ENCODE measurements around the gene ZNF805.
"Not testable (repeated sequence)": the region's sequence is repeated elsewhere in the genome, so short reads cannot be mapped to it uniquely, and the experiment has no call there.

ZNF805 gene

DNA sequence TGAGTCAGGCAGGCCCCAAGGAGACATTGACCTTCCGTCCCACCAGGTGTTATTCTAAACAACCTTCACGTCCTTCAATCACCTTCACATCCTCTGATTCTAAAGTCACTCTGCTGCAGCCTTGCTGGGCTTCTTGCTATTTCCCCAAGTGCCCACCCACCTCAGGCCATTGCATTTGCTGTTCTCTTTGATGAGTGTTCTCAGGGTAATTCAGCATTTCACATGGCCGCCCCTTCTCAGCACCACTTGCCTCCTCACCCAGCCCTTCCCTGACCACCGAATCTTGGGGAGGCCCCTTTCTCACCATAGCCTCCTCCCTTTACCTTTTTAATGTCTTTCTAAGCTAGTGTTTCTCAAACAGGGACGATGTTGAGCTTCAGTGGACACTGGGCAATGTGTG is 4.6 kb downstream of the ZNF805 start:
- no peak overlapping the region for H3K4me3 Mint-ChIP-seq
- ATAC-seq, result no peak
- peak overlapping the region; percentile 45 for H3K27ac Mint-ChIP-seq
- peaks cover 25% of the 10 kb centered on the region for H3K4me1 Mint-ChIP-seq
- H3K9me3 Mint-ChIP-seq, result no peaks in the 10 kb centered on the region
- H3K36me3 Mint-ChIP-seq, result peaks cover 72% of the 10 kb centered on the region
- DNase-seq (ENCODE audit: low spot score in 2 of 2), result no peak

- H3K4me3 Mint-ChIP-seq, result no peak overlapping the region
- peaks cover 74% of the 10 kb centered on the region for H3K36me3 Mint-ChIP-seq
- DNase-seq (ENCODE audit: low spot score in 2 of 2) (no peak), ATAC-seq (no peak)
- H3K27ac Mint-ChIP-seq, result no peak overlapping the region
- peaks cover 3% of the 10 kb centered on the region for H3K9me3 Mint-ChIP-seq
- H3K4me1 Mint-ChIP-seq, result peaks cover 20% of the 10 kb centered on the region
Measured at GRCh38 chr19:57245959-57246358, 5.5 kb downstream of the ZNF805 start.

- H3K4me1 Mint-ChIP-seq, result peaks cover 9% of the 10 kb centered on the region
- H3K9me3 Mint-ChIP-seq, result peaks cover 3% of the 10 kb centered on the region
- ATAC-seq, result no peak
- no peak overlapping the region for H3K4me3 Mint-ChIP-seq
- DNase-seq (ENCODE audit: low spot score in 2 of 2), result no peak
- H3K27ac Mint-ChIP-seq, result no peak overlapping the region
- H3K36me3 Mint-ChIP-seq, result peaks cover 100% of the 10 kb centered on the region
Measured at GRCh38 chr19:57248646-57249045, 8.2 kb downstream of the ZNF805 start.

GRCh38 chr19:57249329-57249728 is 8.9 kb downstream of the ZNF805 start:
- peaks cover 100% of the 10 kb centered on the region for H3K36me3 Mint-ChIP-seq
- H3K4me1 Mint-ChIP-seq, result peaks cover 15% of the 10 kb centered on the region
- no peak for ATAC-seq
- H3K27ac Mint-ChIP-seq, result no peak overlapping the region
- H3K4me3 Mint-ChIP-seq, result no peak overlapping the region
- H3K9me3 Mint-ChIP-seq, result peaks cover 3% of the 10 kb centered on the region
- DNase-seq (ENCODE audit: low spot score in 2 of 2), result no peak

- not testable (repeated sequence) for H3K4me1 Mint-ChIP-seq; H3K4me3 Mint-ChIP-seq; DNase-seq (ENCODE audit: low spot score in 2 of 2); H3K9me3 Mint-ChIP-seq; H3K27ac Mint-ChIP-seq
- peak; percentile 98 for ATAC-seq
- H3K36me3 Mint-ChIP-seq, result peaks cover 96% of the 10 kb centered on the region
Measured at GRCh38 chr19:57253767-57254166, 13.3 kb downstream of the ZNF805 start.

DNA sequence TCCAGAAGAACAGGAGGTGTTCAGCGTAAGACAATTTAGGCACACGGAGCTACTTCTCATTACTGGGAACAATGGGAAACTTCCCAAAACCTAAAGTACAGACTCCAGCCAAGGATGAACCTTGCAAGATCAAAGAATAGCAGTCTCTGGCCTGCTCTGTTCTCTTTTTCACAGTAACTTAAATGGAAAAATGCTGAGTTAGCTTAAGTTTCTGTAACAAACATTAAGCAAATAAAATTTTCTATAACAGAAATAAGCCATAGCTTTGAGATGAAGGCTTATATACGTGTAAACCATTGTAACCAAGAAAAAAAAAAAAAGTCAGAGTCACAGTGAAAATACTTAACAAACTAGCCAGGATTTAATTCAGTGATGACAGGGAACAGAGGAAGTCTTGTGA is 21.6 kb downstream of the ZNF805 start:
- H3K36me3 Mint-ChIP-seq, result peaks cover 26% of the 10 kb centered on the region
- no peak overlapping the region for H3K27ac Mint-ChIP-seq
- no peak overlapping the region for H3K4me3 Mint-ChIP-seq
- DNase-seq (ENCODE audit: low spot score in 2 of 2), result no peak
- H3K9me3 Mint-ChIP-seq, result peaks cover 14% of the 10 kb centered on the region
- ATAC-seq, result no peak
- H3K4me1 Mint-ChIP-seq, result no peaks in the 10 kb centered on the region

GRCh38 chr19:57263244-57263741 is 22.9 kb downstream of the ZNF805 start:
- ATAC-seq (no peak), DNase-seq (ENCODE audit: low spot score in 2 of 2) (no peak)
- Mint-ChIP-seq H3K9me3 (peaks cover 14% of the 10 kb centered on the region), H3K27ac (no peak overlapping the region), H3K36me3 (peaks cover 17% of the 10 kb centered on the region), H3K4me3 (no peak overlapping the region), H3K4me1 (no peaks in the 10 kb centered on the region)

DNA sequence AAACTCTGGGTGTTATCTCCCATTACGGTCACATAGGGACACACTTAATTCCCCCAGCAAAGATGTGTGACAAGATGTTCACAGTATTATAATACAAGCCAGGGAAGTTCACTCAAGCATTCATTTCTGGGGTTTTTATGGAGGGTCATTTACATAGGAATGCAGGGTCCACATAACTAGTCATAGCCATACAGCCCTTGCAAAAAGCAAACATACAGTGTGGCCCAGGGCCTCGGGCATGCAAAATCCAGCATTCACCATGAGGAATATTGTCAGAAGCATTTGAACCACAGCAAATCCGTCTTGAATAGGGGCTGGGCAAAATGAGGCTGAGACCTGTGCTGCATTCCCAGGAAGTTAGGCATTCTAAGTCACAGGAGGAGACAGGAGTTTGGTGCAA is 26.9 kb downstream of the ZNF805 start:
- no peak for ATAC-seq
- H3K36me3 Mint-ChIP-seq, result peaks cover 6% of the 10 kb centered on the region
- peaks cover 14% of the 10 kb centered on the region for H3K4me1 Mint-ChIP-seq
- H3K4me3 Mint-ChIP-seq, result no peak overlapping the region
- no peak for DNase-seq (ENCODE audit: low spot score in 2 of 2)
- peaks cover 11% of the 10 kb centered on the region for H3K9me3 Mint-ChIP-seq
- no peak overlapping the region for H3K27ac Mint-ChIP-seq

DNA sequence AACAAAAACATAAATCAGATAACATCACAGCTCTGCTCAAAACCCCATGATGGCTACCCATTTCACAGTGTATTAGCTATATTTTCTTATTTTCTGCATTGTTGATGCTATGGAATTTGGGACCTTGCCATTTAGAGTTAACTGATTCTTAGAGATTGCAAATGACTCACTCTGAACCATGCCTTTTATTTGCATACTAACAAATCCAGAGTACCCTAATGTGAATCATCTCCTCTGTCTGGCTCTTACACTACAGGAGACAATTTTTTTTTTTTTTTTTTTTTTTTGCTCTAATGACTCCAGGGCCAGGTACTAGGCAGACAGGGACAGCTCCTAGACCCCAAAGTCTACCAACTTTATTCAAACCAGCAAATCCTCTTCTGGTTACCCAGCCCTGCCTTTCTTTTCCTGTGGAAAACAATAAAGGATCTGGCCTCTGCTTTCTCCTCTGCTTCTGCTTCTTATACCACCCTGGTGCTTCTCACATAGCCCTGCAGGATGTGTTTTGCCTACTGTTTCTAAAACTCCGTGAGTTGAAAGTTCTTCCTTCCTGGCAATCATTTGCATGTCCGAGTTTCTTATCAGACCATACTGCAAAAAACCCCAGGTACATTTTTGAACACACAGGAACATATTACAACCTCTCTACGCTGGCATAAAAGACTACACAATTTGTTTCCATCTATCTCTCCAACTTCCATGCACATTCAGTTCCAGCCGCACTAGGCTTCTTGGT is 29.3 kb downstream of the ZNF805 start:
- H3K27ac Mint-ChIP-seq, result peak overlapping the region; percentile 63
- peaks cover 14% of the 10 kb centered on the region for H3K4me1 Mint-ChIP-seq
- DNase-seq (ENCODE audit: low spot score in 2 of 2) (no peak), ATAC-seq (peak; percentile 79)
- peaks cover 14% of the 10 kb centered on the region for H3K36me3 Mint-ChIP-seq
- H3K9me3 Mint-ChIP-seq, result peaks cover 8% of the 10 kb centered on the region
- peak overlapping the region; percentile 4 for H3K4me3 Mint-ChIP-seq

- Mint-ChIP-seq H3K9me3 (peaks cover 3% of the 10 kb centered on the region), H3K36me3 (peaks cover 25% of the 10 kb centered on the region), H3K4me3 (no peak overlapping the region), H3K27ac (no peak overlapping the region), H3K4me1 (peaks cover 14% of the 10 kb centered on the region)
- DNase-seq (ENCODE audit: low spot score in 2 of 2) (peak in 1 of 2 donors; percentile 36), ATAC-seq (no peak)
Measured at GRCh38 chr19:57271280-57271679, 30.8 kb downstream of the ZNF805 start.

DNA sequence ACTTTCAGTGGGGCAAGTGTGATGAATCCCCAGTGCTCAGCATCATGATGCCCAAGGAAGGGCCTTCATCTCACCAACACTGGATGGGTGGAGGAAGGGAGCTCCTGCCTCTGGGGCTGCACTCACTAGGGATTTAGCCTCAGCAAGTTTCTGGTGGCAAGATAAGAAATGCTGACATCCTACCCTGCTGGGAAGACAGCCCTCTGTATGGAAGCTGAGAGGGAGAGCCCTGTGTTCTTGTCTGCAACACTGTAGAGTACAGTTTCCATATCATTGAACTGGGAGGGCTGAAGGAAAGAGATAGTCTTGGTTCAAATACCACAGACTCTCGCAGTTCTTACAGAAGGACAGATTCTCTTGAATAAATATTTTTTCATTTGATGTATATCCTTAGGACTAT is 32.6 kb downstream of the ZNF805 start:
- DNase-seq (ENCODE audit: low spot score in 2 of 2) (no peak), ATAC-seq (no peak)
- peak overlapping the region; percentile 4 for H3K27ac Mint-ChIP-seq
- H3K36me3 Mint-ChIP-seq, result peaks cover 28% of the 10 kb centered on the region
- H3K4me1 Mint-ChIP-seq, result peaks cover 14% of the 10 kb centered on the region
- H3K9me3 Mint-ChIP-seq, result no peaks in the 10 kb centered on the region
- no peak overlapping the region for H3K4me3 Mint-ChIP-seq

GRCh38 chr19:57276430-57276829 is 36.0 kb downstream of the ZNF805 start:
- Mint-ChIP-seq H3K36me3 (peaks cover 25% of the 10 kb centered on the region), H3K4me3 (no peak overlapping the region), H3K27ac (no peak overlapping the region), H3K9me3 (no peaks in the 10 kb centered on the region), H3K4me1 (peaks cover 12% of the 10 kb centered on the region)
- DNase-seq (ENCODE audit: low spot score in 2 of 2) (peak in 1 of 2 donors; percentile 17), ATAC-seq (no peak)

GRCh38 chr19:57278481-57278880 is 38.0 kb downstream of the ZNF805 start:
- H3K36me3 Mint-ChIP-seq, result peaks cover 17% of the 10 kb centered on the region
- H3K27ac Mint-ChIP-seq, H3K9me3 Mint-ChIP-seq, H3K4me3 Mint-ChIP-seq, ATAC-seq: not testable (repeated sequence)
- DNase-seq (ENCODE audit: low spot score in 2 of 2), result peak in 1 of 2 donors; percentile 45
- H3K4me1 Mint-ChIP-seq, result peaks cover 24% of the 10 kb centered on the region

GRCh38 chr19:57279418-57280164 is 39.2 kb downstream of the ZNF805 start:
- Mint-ChIP-seq H3K9me3 (no peaks in the 10 kb centered on the region), H3K27ac (no peak overlapping the region), H3K4me1 (peaks cover 33% of the 10 kb centered on the region), H3K4me3 (no peak overlapping the region), H3K36me3 (peaks cover 15% of the 10 kb centered on the region)
- ATAC-seq (peak; percentile 82), DNase-seq (ENCODE audit: low spot score in 2 of 2) (peak; percentile 57 to 90)

GRCh38 chr19:57280165-57280961 is 39.9 kb downstream of the ZNF805 start, which contains the start of gene ZNF460:
TSS of gene ZNF460 (plus strand) at chr19:57280485. CDS start at chr19:57280807, 322 bp downstream.
- no peak within 1 kb of the TSS for H3K27ac Mint-ChIP-seq
- peaks cover 41% of the 10 kb centered on the region for H3K4me1 Mint-ChIP-seq
- peak; percentile 89 to 98 for DNase-seq (ENCODE audit: low spot score in 2 of 2)
- no peak within 1 kb of the TSS for H3K4me3 Mint-ChIP-seq
- H3K36me3 Mint-ChIP-seq, result peaks cover 10% of the 10 kb centered on the region
- ATAC-seq, result peak; percentile 89
- no peaks in the 10 kb centered on the region for H3K9me3 Mint-ChIP-seq

Measured in stimulated activated effector memory CD8-positive, alpha-beta T cell treated with anti-CD3 and anti-CD28 coated beads, Interleukin-12 subunit alpha, Interleukin-12 subunit beta, amount 100 ng/mL, for 72 hours (primary cell).